Lower leg skin (tissue), 3 donors: ENCODE measurements around the gene LAMC2.

Experiments
- CTCF ChIP-seq, 3 donors: fragments of 450-650 bp; IDR thresholded peaks; one replicate each; pipeline ENCODE4 v1.5.1; 2016; ENCODE audit warnings: antibody characterized with exemption in 3 of 3, mild to moderate bottlenecking in 3 of 3, moderate library complexity in 2 of 3
- POLR2A ChIP-seq, 2 donors: fragments of 450-650 bp; IDR thresholded peaks; one replicate each; pipeline ENCODE4 v1.6.1; 2016 to 2017; ENCODE audit warnings: antibody characterized with exemption in 2 of 2, mild to moderate bottlenecking in 1 of 2, moderate library complexity in 1 of 2

DNA sequence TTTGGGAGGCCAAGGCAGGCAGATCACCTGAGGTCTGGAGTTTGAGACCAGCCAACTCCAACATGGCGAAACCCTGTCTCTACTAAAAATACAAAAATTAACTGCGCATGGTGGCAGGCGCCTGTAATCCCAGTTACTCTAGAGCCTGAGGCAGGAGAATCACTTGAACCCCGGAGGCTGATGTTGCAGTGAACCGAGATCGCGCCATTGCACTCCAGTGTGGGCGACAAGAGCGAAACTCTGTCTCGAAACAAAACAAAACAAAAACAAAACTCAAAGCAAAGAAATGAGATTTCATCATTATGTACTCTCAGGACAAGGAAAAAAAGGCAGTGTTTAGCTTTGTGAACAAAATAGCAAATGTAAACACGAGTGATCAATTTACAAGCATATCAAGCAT, 61.0 kb downstream of the LAMC2 start:
- TF ChIP-seq CTCF (IDR thresholded peaks at IDR 0.05), result no peak
- TF ChIP-seq POLR2A (IDR thresholded peaks at IDR 0.05), result no peak
